ENCODE results near the gene USP20.

DNA sequence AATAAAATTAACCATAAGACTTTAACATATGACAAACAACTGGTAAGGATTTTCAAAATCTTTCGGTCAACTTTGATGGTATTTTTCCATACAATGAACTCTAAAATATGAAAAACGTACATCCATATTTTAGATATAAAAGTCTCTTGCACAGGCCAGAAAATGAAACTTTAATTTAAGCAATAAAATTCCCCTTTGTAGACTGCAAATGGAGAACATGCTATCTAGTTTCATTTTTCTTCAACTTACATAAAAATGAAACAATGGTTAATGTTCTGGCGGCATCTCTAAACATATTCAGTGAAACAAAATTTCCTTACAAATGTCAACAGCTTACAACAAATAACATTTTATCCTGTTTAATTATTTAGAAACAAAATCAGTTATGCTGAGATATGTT lies 84.0 kb downstream of the USP20 start:
- TF ChIP-seq CTCF (IDR thresholded peaks at IDR 0.05; ENCODE audit: low read length) (no peak), EZH2 (IDR thresholded peaks at IDR 0.05; ENCODE audit: borderline replicate concordance, low read length) (no peak)

Measured in OCI-LY1 (cell line).